NT2/D1 (cell line): ENCODE measurements around the gene MAP2K5.

Source experiments
- DNase-seq: peaks from one replicate; pipeline ENCODE4 v3.0.0-alpha.2; 2011; ENCODE audit warnings: low read depth, low spot score
- H3K27me3 ChIP-seq: 2 replicates; pipeline ENCODE4 v1.6.0; 2011; ENCODE audit warnings: mild to moderate bottlenecking; ENCODE audit not compliant: insufficient read length, insufficient read depth
- H3K36me3 ChIP-seq: 2 replicates; pipeline ENCODE4 v1.6.1; 2011; ENCODE audit warnings: mild to moderate bottlenecking, low read length, mixed read lengths; ENCODE audit not compliant: insufficient read depth, insufficient read length
- H3K4me1 ChIP-seq: 2 replicates; pipeline ENCODE4 v1.5.1; 2011; ENCODE audit not compliant: insufficient read depth, insufficient read length
- H3K4me3 ChIP-seq: 2 replicates; pipeline ENCODE4 v1.5.1; 2011; ENCODE audit warnings: low read depth; ENCODE audit not compliant: insufficient read length
- H3K9ac ChIP-seq: 2 replicates; pipeline ENCODE4 v1.6.0; 2011; ENCODE audit warnings: low read depth; ENCODE audit not compliant: insufficient read length
- H3K9me3 ChIP-seq: 2 replicates; pipeline ENCODE4 v1.5.1; 2011; ENCODE audit warnings: mild to moderate bottlenecking, low read length; ENCODE audit not compliant: insufficient read depth
- SUZ12 ChIP-seq: IDR thresholded peaks from 2 replicates; pipeline ENCODE4 v1.6.1; 2011; ENCODE audit not compliant: insufficient read length, insufficient read depth; ENCODE audit errors: extremely low read depth
- YY1 ChIP-seq: IDR thresholded peaks from 2 replicates; pipeline ENCODE4 v1.6.1; 2011; ENCODE audit not compliant: insufficient read length, insufficient read depth
- ZNF274 ChIP-seq: IDR thresholded peaks from 2 replicates; pipeline ENCODE4 v1.6.1; 2011; ENCODE audit warnings: mild to moderate bottlenecking, low read depth, low read length

The MAP2K5 gene

GRCh38 chr15:67674983-67675382 lies 132.5 kb downstream of the MAP2K5 start:
- Histone ChIP-seq H3K9me3 (no peaks in the 10 kb centered on the region), H3K36me3 (no peaks in the 10 kb centered on the region), H3K4me3 (no peak overlapping the region), H3K27me3 (no peaks in the 10 kb centered on the region), H3K9ac (no peak overlapping the region), H3K4me1 (no peaks in the 10 kb centered on the region)
- no peak for DNase-seq
- TF ChIP-seq ZNF274, result no peak
- no peak for TF ChIP-seq SUZ12
- no peak for TF ChIP-seq YY1

GRCh38 chr15:67678089-67678488 lies 135.6 kb downstream of the MAP2K5 start:
- Histone ChIP-seq H3K9me3 (no peaks in the 10 kb centered on the region), H3K9ac (no peak overlapping the region), H3K4me1 (no peaks in the 10 kb centered on the region), H3K27me3 (no peaks in the 10 kb centered on the region), H3K4me3 (no peak overlapping the region), H3K36me3 (no peaks in the 10 kb centered on the region)
- no peak for DNase-seq
- TF ChIP-seq YY1 (no peak), ZNF274 (no peak), SUZ12 (no peak)

- no peak for DNase-seq
- Histone ChIP-seq H3K4me1 (no peaks in the 10 kb centered on the region), H3K27me3 (no peaks in the 10 kb centered on the region), H3K9ac (no peak overlapping the region), H3K9me3 (peaks cover 7% of the 10 kb centered on the region; the same call in 1 of the 2 replicates), H3K4me3 (no peak overlapping the region), H3K36me3 (no peaks in the 10 kb centered on the region)
- no peak for TF ChIP-seq ZNF274
- no peak for TF ChIP-seq YY1
- no peak for TF ChIP-seq SUZ12
Observed at GRCh38 chr15:67678993-67679392, 136.5 kb downstream of the MAP2K5 start.

- Histone ChIP-seq H3K27me3 (no peaks in the 10 kb centered on the region), H3K9ac (no peak overlapping the region), H3K4me3 (no peak overlapping the region), H3K36me3 (no peaks in the 10 kb centered on the region), H3K9me3 (peaks cover 24% of the 10 kb centered on the region), H3K4me1 (no peaks in the 10 kb centered on the region)
- TF ChIP-seq SUZ12, result no peak
- TF ChIP-seq ZNF274, result no peak
- no peak for TF ChIP-seq YY1
- DNase-seq, result no peak
Observed at GRCh38 chr15:67680641-67681040, 138.1 kb downstream of the MAP2K5 start.

GRCh38 chr15:67685008-67685599 lies 142.6 kb downstream of the MAP2K5 start:
- Histone ChIP-seq H3K27me3 (no peaks in the 10 kb centered on the region), H3K36me3 (no peaks in the 10 kb centered on the region), H3K4me1 (no peaks in the 10 kb centered on the region), H3K4me3 (no peak overlapping the region), H3K9ac (no peak overlapping the region), H3K9me3 (peaks cover 35% of the 10 kb centered on the region)
- peak; percentile 5 for DNase-seq
- TF ChIP-seq ZNF274 (no peak), YY1 (no peak), SUZ12 (no peak)

- Histone ChIP-seq H3K4me1 (no peaks in the 10 kb centered on the region), H3K4me3 (no peak overlapping the region), H3K27me3 (no peaks in the 10 kb centered on the region), H3K9ac (no peak overlapping the region), H3K9me3 (peaks cover 35% of the 10 kb centered on the region), H3K36me3 (no peaks in the 10 kb centered on the region)
- no peak for DNase-seq
- TF ChIP-seq ZNF274 (no peak), SUZ12 (no peak), YY1 (no peak)
Observed at GRCh38 chr15:67685716-67686115, 143.2 kb downstream of the MAP2K5 start.

GRCh38 chr15:67690936-67691335 lies 148.4 kb downstream of the MAP2K5 start:
- no peak for DNase-seq
- TF ChIP-seq ZNF274, result no peak
- TF ChIP-seq YY1, result no peak
- TF ChIP-seq SUZ12, result no peak

More at GRCh38 chr15:67690936-67691335, 148.4 kb downstream of the MAP2K5 start:
- no peaks in the 10 kb centered on the region for H3K4me1 ChIP-seq
- H3K27me3 ChIP-seq, result no peaks in the 10 kb centered on the region
- no peak overlapping the region for H3K4me3 ChIP-seq
- H3K9ac ChIP-seq, result no peak overlapping the region
- H3K9me3 ChIP-seq, result peaks cover 8% of the 10 kb centered on the region
- no peaks in the 10 kb centered on the region for H3K36me3 ChIP-seq
